Right cardiac atrium (tissue), 5 donors: ENCODE measurements around the gene CTNND2. TPM values are rescaled to one million over a fixed set of nuclear protein-coding genes. Genes with fewer than 3 reads are reported as not detected.

Source experiments
- ATAC-seq, 2 donors: fragments of 200-7000 bp; cut with Tn5 transposase; one replicate each; pipeline versions ENCODE4 v1.8.0 to v1.9.1; 2020; ENCODE audit warnings: moderate library complexity in 2 of 2, mild to moderate bottlenecking in 1 of 2
- DNase-seq, 3 donors: peaks; one replicate each; pipeline ENCODE4 v3.0.0-alpha.2; 2020
- H3K27ac ChIP-seq: one replicate; pipeline ENCODE4 v1.5.1; 2013; ENCODE audit warnings: mild to moderate bottlenecking, low read length, control low read depth, moderate library complexity
- H3K27me3 ChIP-seq: one replicate; pipeline ENCODE4 v1.6.1; 2013; ENCODE audit not compliant: control insufficient read depth, insufficient read depth
- H3K4me1 ChIP-seq: one replicate; pipeline ENCODE4 v1.6.1; 2013; ENCODE audit warnings: low read length; ENCODE audit not compliant: control insufficient read depth, insufficient read depth
- H3K4me3 ChIP-seq: one replicate; pipeline ENCODE4 v1.5.1; 2013; ENCODE audit warnings: low read length, control low read depth
- H3K9me3 ChIP-seq: one replicate; pipeline ENCODE4 v1.6.1; 2013; ENCODE audit warnings: low read length; ENCODE audit not compliant: control insufficient read depth
- WGBS: extraction: QIAGEN DNeasy Blood & Tissue Kit; methylation state at CpG from one replicate; pipeline ENCODE4 v1.1.7; 2013; 5-methylcytosine and 5-hydroxymethylcytosine counted together
- intact Hi-C, 4 donors: fragments of 100-400 bp; cut with DNase I; formaldehyde crosslinking; loops; one replicate each; pipeline versions ENCODE4 v1.11.0 to v1.14.0; 2022 to 2023
- polyA plus RNA-seq: library from polyadenylated mRNA; stranded (reverse); fragments of 200-250 nt; gene quantifications from one replicate; pipeline ENCODE4 v1.2.3, GENCODE V29; 2013
- total RNA-seq, 4 donors: library from RNA; stranded (reverse); fragmentation: NEBNext Ultra II Directional; extraction: Animal tissue kit (Norgen Biotek cat#: 25700); gene quantifications; one replicate each; pipeline ENCODE4 v1.2.1, GENCODE V29; 2021
- donor health status: healthy with polysubstance abuse.
- donor health status: DM: no; HTN: yes; CAD: no.
- donor health status: DM: no; HTN: no; CAD: no.
- donor health status: DM: no; HTN: yes; CAD: no; lungs with severe emphysema.
- donor health status: DM: yes; HTN: yes; CAD: no.

CTNND2 gene
- total and polyA plus RNA-seq, 5 donors, result 2.6 to 14.0 (median 4.8) TPM

DNA sequence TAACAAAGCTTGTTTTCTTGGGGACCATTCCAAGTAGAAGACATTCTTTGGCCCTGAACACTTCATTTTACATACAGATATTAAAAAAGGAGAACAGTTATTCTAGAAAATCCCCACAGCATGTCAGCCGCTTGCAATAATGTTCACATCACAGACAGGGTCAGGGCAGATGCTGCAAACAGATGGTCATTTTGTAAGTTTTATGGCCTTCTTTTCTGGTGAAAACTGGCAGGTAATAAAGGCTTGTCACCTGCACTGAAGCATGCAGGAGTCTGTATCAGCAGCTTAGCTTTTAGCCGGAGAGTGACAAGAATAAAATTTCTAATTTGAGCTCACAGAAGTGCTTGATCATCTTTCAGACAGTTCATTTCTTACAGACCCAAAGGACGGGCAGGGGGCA is 922.3 kb downstream of the CTNND2 start:
- Histone ChIP-seq H3K27me3 (no peaks in the 10 kb centered on the region), H3K4me1 (no peaks in the 10 kb centered on the region), H3K9me3 (no peaks in the 10 kb centered on the region), H3K4me3 (no peak overlapping the region), H3K27ac (no peak overlapping the region)
- ATAC-seq (no peak), DNase-seq (no peak)
- intact Hi-C loops, result no loop called here
- WGBS, result 75% methylated on average over 3 of the region's 3 CpGs

DNA sequence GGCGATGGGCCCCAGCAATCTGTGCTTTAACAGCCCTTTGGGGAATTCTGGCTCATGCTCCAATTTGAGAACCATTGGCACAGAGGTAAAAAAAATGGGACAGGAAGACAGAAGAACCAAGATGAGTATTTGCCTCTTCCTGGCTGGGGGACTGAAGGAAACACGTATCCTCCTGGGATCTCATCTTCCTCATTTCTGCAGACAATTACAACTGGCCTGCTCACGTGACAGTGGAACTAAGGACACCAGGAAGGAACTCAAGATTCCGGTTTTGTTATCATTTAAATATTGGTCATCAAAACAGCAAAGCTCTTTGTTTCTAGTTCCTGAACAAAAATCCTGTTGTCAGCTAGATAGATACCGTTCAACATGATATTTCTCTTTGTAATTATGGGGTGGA is 927.2 kb downstream of the CTNND2 start:
- intact Hi-C loops, result no loop called here
- no peak overlapping the region for H3K4me3 ChIP-seq
- H3K4me1 ChIP-seq, result no peaks in the 10 kb centered on the region
- 55% methylated on average over 5 of the region's 5 CpGs for WGBS
- ATAC-seq (no peak), DNase-seq (no peak)
- no peaks in the 10 kb centered on the region for H3K27me3 ChIP-seq
- no peak overlapping the region for H3K27ac ChIP-seq
- H3K9me3 ChIP-seq, result no peaks in the 10 kb centered on the region

DNA sequence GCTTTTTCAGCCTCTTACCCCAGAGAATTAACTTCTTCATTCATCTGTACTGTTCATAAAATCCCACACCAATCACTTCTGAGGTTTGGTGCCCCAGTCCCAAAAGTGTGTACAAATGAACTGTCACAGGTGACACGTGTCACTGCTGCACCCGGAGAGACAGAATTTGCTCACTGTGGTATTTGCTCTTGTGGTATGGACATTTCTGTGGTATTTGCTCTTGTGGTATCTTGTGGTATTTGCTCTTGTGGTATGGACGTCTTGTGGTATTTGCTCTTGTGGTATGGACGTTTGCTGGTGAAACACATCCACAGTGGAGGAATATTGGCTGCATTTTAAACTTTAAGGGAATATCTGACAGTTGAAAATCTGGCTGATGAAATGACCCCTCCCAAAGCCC is 928.3 kb downstream of the CTNND2 start:
- Histone ChIP-seq H3K27ac (no peak overlapping the region), H3K4me1 (no peaks in the 10 kb centered on the region), H3K27me3 (no peaks in the 10 kb centered on the region), H3K4me3 (no peak overlapping the region), H3K9me3 (no peaks in the 10 kb centered on the region)
- intact Hi-C loops, result no loop called here
- whole genome bisulfite sequencing, result 73% methylated on average over 4 of the region's 4 CpGs
- DNase-seq (no peak), ATAC-seq (no peak)

DNA sequence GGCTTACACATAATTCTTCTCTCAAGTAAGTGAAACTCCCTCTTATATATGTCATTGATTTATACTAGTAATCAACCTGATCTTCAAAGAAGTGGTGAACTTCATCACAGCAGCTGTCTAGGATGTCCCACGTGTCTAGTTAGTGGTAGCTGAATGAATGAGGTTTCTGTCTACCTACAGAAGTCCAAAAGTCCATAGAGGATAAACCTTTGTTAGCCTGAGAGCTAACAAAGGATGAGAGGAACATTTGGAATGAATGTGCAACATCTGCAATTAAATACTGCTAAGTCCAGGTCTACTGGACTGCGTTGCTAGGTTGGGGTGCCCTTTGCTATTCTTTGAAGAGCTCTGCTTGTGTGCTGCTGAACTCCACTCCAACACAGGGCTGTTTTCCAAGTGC is 929.4 kb downstream of the CTNND2 start:
- Histone ChIP-seq H3K4me3 (no peak overlapping the region), H3K9me3 (no peaks in the 10 kb centered on the region), H3K4me1 (no peaks in the 10 kb centered on the region), H3K27ac (no peak overlapping the region), H3K27me3 (no peaks in the 10 kb centered on the region)
- WGBS, result 85% methylated on average over 2 of the region's 2 CpGs
- DNase-seq, result no peak
- no peak for ATAC-seq
- intact Hi-C loops, result no loop called here

DNA sequence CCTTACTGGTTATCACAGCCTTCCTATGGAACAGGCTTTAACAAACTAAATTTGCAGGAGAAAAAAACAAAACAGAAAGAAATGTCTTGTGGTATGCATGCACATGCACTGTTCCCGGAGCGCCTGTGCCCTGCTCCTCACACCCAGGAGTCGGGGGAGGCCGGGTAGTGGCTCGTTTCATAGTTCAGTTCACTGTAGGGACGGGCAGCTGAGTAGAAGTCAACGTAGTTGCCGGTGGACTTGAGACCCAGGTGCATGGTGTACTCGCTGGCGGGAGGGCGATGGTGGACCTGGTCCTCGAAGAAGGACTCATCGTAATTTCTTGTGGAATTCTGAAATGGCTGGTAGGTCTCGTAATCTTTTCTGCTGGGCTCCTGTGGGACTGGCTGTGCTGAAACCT is 930.9 kb downstream of the CTNND2 start:
- H3K4me1 ChIP-seq, result no peaks in the 10 kb centered on the region
- intact Hi-C loops, result no loop called here
- no peak overlapping the region for H3K4me3 ChIP-seq
- H3K9me3 ChIP-seq, result no peaks in the 10 kb centered on the region
- no peak for ATAC-seq
- WGBS, result 93% methylated on average over 14 of the region's 14 CpGs
- H3K27ac ChIP-seq, result no peak overlapping the region
- no peaks in the 10 kb centered on the region for H3K27me3 ChIP-seq
- no peak for DNase-seq

DNA sequence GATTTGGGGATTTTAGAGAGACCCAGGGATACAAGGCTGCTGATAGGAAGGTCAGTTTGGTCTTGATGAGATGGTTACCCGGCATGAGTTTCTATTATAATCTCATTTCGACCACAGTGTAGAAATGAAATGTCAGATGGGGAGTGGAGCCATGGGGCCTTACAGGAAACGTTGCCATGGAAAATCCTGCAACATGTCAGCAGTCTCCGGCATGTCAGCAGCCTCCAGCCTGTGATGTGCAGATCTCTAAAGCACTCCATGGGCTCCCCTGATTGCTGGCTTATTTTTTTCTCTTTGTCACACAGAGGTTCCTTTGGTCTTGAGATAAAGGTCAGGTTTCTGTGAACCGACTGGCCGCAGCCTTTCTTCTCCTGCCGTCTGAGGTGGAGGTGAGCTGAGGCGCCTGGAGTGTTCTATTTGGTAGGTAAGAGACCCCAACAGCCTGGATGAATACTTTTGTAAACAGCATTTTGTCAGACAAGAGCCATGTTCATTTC is 934.5 kb downstream of the CTNND2 start:
- H3K27ac ChIP-seq, result no peak overlapping the region
- ATAC-seq, result no peak
- no peaks in the 10 kb centered on the region for H3K27me3 ChIP-seq
- 44% methylated on average over 8 of the region's 8 CpGs for WGBS
- DNase-seq, result no peak
- H3K4me3 ChIP-seq, result no peak overlapping the region
- H3K9me3 ChIP-seq, result no peaks in the 10 kb centered on the region
- no peaks in the 10 kb centered on the region for H3K4me1 ChIP-seq
- intact Hi-C loops, result no loop called here

DNA sequence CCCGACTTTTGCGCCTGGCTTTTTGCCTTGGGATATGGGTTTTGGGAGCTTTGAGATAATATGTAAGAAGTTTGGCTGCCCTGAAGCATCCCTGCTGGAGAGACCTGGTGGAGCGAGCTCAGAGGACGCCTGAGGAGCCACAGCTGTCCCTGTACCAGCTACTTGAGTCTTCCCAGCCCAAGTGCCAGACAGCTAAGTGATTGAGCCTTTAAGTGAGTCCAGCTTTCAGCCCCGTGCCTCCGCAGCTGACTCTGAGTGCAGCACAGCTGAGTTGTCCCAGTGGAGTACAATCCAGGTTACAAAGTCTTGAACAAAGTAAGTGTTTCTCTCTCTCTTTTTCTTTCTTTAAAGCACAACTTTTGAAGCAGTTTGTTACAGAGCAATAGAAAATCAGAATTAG is 939.4 kb downstream of the CTNND2 start:
- ATAC-seq, result no peak
- WGBS, result 53% methylated on average over 6 of the region's 6 CpGs

DNA sequence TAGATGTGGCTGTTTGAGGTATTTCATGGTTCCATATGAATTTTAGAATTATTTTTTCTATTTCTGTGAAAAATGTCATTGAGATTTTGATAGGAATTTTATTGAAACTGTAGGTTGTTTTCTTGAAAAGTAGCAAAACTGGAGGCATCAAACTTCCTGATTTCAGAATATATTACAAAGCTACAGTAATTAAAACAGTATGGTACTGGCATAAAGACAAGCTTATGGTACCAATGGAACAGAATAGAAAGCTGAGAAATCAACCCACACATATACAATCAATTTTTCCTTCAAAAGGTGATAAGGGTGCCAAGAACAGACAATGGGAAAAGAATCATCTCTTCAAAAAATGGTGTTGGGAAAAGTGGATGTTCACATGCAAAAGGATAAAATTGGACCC is 945.5 kb downstream of the CTNND2 start:
- Histone ChIP-seq H3K27me3 (no peaks in the 10 kb centered on the region), H3K4me3 (no peak overlapping the region), H3K27ac (no peak overlapping the region), H3K4me1 (no peaks in the 10 kb centered on the region), H3K9me3 (peaks cover 4% of the 10 kb centered on the region)
- DNase-seq (no peak), ATAC-seq (no peak)
- intact Hi-C loops, result no loop called here

More for the DNA sequence above, 939.4 kb downstream of the CTNND2 start:
- Histone ChIP-seq H3K27ac (no peak overlapping the region), H3K4me3 (no peak overlapping the region), H3K27me3 (no peaks in the 10 kb centered on the region), H3K4me1 (no peaks in the 10 kb centered on the region), H3K9me3 (no peaks in the 10 kb centered on the region)
- no peak for DNase-seq
- intact Hi-C loops, result no loop called here

DNA sequence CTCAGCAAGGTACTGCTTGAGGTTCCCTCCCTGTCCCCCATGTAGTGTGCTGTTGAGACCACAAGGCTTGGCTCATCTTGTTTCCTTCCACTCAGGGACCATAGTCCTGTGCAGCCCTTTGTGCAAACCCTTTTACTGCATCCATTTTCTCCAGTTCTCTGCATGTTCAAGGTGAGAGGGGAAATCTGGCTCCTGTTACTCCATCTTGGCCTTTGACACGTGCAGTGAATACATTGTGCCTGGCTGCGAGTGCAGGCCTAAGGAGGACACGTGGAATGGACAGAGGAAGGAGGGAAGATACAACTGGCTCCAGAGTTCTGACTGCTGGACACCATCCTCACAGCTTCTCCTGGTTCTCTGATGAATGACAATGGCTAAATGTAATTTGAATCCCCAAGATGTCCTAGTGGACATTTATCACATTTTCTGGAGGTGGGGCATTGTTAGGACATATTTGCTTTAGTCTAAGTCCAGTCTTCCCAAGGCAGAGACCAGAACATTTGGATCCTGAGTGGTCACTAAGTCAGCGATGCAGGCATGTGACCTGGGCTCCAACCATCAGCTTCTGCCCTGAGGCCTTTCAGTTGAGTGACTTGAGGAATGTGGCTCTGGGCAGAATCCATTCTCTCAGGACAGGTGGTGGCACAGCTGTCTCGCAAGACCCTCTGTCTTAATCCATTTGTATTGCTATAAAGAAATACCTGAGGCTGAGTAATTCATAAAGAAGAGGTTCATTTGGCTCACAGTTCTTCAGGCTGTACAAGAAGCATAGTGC is 954.2 kb downstream of the CTNND2 start:
- H3K9me3 ChIP-seq, result peaks cover 3% of the 10 kb centered on the region
- H3K4me1 ChIP-seq, result no peaks in the 10 kb centered on the region
- intact Hi-C loops, result no loop called here
- H3K27ac ChIP-seq, result no peak overlapping the region
- no peak overlapping the region for H3K4me3 ChIP-seq
- DNase-seq (no peak), ATAC-seq (no peak)
- no peaks in the 10 kb centered on the region for H3K27me3 ChIP-seq
- whole genome bisulfite sequencing, result 88% methylated on average over 5 of the region's 5 CpGs

DNA sequence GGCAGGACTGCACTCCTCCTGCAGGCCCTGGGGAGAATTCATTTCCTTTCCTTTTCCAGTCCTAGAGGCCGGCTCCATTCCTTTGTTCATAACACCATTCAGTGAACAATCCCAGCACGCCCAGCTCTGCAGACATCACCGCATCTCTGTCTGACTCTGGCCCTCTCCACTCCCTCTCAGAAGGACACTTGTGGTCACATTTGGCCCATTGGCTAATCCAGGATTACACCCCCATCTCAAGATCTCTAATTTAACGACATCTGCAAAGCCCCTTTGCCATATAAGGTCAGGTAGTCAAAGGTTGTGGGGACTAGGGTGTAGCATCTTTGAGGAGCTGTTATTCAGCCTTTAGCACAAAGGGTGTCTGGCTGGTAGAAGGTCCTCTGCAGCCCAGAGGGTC is 958.2 kb downstream of the CTNND2 start:
- WGBS, result 59% methylated on average over 4 of the region's 4 CpGs
- H3K27me3 ChIP-seq, result no peaks in the 10 kb centered on the region
- intact Hi-C loops, result no loop called here
- ATAC-seq (no peak), DNase-seq (no peak)
- H3K27ac ChIP-seq, result no peak overlapping the region
- H3K4me3 ChIP-seq, result no peak overlapping the region
- H3K4me1 ChIP-seq, result no peaks in the 10 kb centered on the region
- peaks cover 3% of the 10 kb centered on the region for H3K9me3 ChIP-seq

DNA sequence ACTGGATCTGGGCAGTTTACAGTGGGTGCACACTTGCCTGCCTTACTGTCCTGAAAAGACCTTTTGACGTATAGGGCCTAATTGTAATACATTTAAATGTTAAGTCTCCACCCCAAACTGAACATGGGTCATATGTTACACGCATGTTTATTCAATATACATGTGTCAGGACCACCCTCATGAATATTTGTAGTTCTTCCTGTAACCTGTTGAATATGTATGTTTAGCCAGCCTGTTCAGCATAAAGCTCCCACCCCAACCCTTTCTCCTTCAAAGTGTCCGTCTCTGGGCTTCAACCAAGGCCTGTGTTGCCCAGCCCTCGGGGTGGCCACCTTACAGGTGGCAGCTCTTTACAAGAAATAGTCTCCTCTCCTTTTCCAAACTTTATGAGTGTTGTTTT is 962.3 kb downstream of the CTNND2 start:
- no peak overlapping the region for H3K4me3 ChIP-seq
- DNase-seq (no peak), ATAC-seq (no peak)
- no peaks in the 10 kb centered on the region for H3K4me1 ChIP-seq
- H3K27ac ChIP-seq, result no peak overlapping the region
- 91% methylated on average over 4 of the region's 4 CpGs for WGBS
- intact Hi-C loops, result no loop called here
- H3K27me3 ChIP-seq, result no peaks in the 10 kb centered on the region
- H3K9me3 ChIP-seq, result peaks cover 3% of the 10 kb centered on the region
